Measurements from ENCODE around the gene FBXO40.

FBXO40 gene

DNA sequence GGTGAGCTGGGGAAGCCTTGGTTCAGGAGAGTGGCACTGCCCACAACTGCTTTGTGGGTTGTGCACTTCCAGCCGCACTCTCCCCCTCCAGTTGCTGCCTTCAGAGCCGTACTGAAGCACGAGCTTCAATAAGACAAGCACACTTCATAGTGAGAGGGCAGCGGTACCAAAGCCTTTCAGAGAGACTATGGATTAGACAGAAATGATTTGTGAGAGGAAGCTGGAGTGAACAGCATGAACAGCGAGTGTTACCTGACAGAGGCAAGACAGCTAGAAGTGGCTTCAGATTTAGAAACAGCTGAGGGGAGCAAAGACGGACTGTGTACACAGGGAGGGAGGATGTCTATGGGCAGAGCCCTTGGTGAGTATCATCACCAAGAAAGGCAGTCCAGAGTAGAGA, 36.4 kb downstream of the FBXO40 start:
- no peaks in the 10 kb centered on the region for H3K79me2 ChIP-seq (ENCODE audit: insufficient read depth, low read length)
- no peak overlapping the region for H3K4me2 ChIP-seq (ENCODE audit: low read depth, low read length, poor library complexity, severe bottlenecking)
- H3K4me1 ChIP-seq (ENCODE audit: insufficient read depth, low read length, poor library complexity, severe bottlenecking): no peaks in the 10 kb centered on the region
- TF ChIP-seq, protein P1, sequence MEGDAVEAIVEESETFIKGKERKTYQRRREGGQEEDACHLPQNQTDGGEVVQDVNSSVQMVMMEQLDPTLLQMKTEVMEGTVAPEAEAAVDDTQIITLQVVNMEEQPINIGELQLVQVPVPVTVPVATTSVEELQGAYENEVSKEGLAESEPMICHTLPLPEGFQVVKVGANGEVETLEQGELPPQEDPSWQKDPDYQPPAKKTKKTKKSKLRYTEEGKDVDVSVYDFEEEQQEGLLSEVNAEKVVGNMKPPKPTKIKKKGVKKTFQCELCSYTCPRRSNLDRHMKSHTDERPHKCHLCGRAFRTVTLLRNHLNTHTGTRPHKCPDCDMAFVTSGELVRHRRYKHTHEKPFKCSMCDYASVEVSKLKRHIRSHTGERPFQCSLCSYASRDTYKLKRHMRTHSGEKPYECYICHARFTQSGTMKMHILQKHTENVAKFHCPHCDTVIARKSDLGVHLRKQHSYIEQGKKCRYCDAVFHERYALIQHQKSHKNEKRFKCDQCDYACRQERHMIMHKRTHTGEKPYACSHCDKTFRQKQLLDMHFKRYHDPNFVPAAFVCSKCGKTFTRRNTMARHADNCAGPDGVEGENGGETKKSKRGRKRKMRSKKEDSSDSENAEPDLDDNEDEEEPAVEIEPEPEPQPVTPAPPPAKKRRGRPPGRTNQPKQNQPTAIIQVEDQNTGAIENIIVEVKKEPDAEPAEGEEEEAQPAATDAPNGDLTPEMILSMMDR (conservative IDR thresholded peaks at IDR 0.05; ENCODE audit: low read length): no peak
- no peak for TF ChIP-seq EZH2phosphoT487 (IDR thresholded peaks at IDR 0.05; ENCODE audit: borderline replicate concordance)
- peaks cover 45% of the 10 kb centered on the region; the same call in 1 of the 2 replicates for H3K36me3 ChIP-seq (ENCODE audit: insufficient read depth, low read length)
- H3K27me3 ChIP-seq (ENCODE audit: insufficient read depth, low read length, poor library complexity, severe bottlenecking): no peaks in the 10 kb centered on the region
- no peaks in the 10 kb centered on the region for H3K9me3 ChIP-seq (ENCODE audit: insufficient read depth, low read depth, low read length)
- no peaks in the 10 kb centered on the region for H3K9me2 ChIP-seq (replicated peaks; ENCODE audit: low read depth, low read length)
- no peak overlapping the region for H3K4me3 ChIP-seq (ENCODE audit: low read length, poor library complexity, severe bottlenecking)
- H3K9ac ChIP-seq (ENCODE audit: low read depth, low read length, poor library complexity, severe bottlenecking): no peak overlapping the region
- H3F3A ChIP-seq (ENCODE audit: low read depth): no peaks in the 10 kb centered on the region
- no peak overlapping the region for H2AFZ ChIP-seq (ENCODE audit: low read length)
- H4K20me1 ChIP-seq (ENCODE audit: insufficient read depth, low read length, poor library complexity, severe bottlenecking): no peaks in the 10 kb centered on the region

DNA sequence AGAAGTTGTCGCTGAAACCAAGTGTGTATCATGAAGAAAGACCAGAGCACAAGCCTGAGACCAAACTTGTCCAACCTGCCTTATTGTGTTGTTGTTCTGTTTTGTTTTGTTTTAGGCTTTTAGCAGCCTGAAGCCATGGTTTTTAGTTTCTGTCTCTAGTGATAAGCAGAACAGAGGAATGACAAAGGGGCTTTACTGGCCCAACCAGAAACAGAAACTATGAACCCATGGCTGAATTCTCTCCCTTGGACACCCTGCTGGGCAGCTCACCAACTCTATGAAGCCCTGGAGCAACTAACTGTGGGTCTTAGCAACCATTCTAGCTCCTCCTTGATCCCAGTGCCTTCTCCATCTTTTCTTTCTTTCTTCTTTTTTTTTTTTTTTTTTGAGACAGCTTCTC, 37.2 kb downstream of the FBXO40 start:
- no peaks in the 10 kb centered on the region for H4K20me1 ChIP-seq (ENCODE audit: insufficient read depth, low read length, poor library complexity, severe bottlenecking)
- no peaks in the 10 kb centered on the region for H3K9me2 ChIP-seq (replicated peaks; ENCODE audit: low read depth, low read length)
- H3K36me3 ChIP-seq (ENCODE audit: insufficient read depth, low read length): peaks cover 52% of the 10 kb centered on the region; the same call in 1 of the 2 replicates
- H2AFZ ChIP-seq (ENCODE audit: low read length): no peak overlapping the region
- TF ChIP-seq EZH2phosphoT487 (IDR thresholded peaks at IDR 0.05; ENCODE audit: borderline replicate concordance): no peak
- TF ChIP-seq, protein P1 (conservative IDR thresholded peaks at IDR 0.05; ENCODE audit: low read length): no peak
- H3K27me3 ChIP-seq (ENCODE audit: insufficient read depth, low read length, poor library complexity, severe bottlenecking): no peaks in the 10 kb centered on the region
- H3K9ac ChIP-seq (ENCODE audit: low read depth, low read length, poor library complexity, severe bottlenecking): no peak overlapping the region
- no peaks in the 10 kb centered on the region for H3F3A ChIP-seq (ENCODE audit: low read depth)
- H3K79me2 ChIP-seq (ENCODE audit: insufficient read depth, low read length): no peaks in the 10 kb centered on the region
- no peaks in the 10 kb centered on the region for H3K9me3 ChIP-seq (ENCODE audit: insufficient read depth, low read depth, low read length)
- no peaks in the 10 kb centered on the region for H3K4me1 ChIP-seq (ENCODE audit: insufficient read depth, low read length, poor library complexity, severe bottlenecking)
- no peak overlapping the region for H3K4me2 ChIP-seq (ENCODE audit: low read depth, low read length, poor library complexity, severe bottlenecking)
- no peak overlapping the region for H3K4me3 ChIP-seq (ENCODE audit: low read length, poor library complexity, severe bottlenecking)

DNA sequence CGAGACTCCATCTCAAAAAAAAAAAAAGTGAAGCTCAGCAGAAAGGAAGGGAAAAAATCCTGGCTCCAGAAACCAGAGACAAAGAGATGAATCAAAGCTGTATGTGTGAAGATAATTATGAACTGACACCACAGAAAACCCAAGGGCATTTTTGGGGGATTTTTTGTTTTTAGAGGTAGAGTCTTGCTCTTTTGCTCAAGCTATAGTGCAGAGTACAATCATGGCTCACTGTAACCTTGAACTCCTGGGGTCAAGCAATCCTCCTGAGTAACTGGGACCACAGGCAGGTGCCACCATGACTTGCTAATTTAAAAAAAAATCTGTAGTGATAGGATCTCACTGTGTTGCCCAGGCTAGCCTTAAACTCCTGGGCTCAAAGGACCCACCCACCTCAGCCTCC, 44.7 kb downstream of the FBXO40 start:
- Histone ChIP-seq H4K20me1 (ENCODE audit: insufficient read depth, low read length, poor library complexity, severe bottlenecking) (peaks cover 4% of the 10 kb centered on the region), H3K79me2 (ENCODE audit: insufficient read depth, low read length) (no peaks in the 10 kb centered on the region), H3K4me2 (ENCODE audit: low read depth, low read length, poor library complexity, severe bottlenecking) (no peak overlapping the region), H2AFZ (ENCODE audit: low read length) (no peak overlapping the region), H3K27me3 (ENCODE audit: insufficient read depth, low read length, poor library complexity, severe bottlenecking) (no peaks in the 10 kb centered on the region), H3K9me2 (replicated peaks; ENCODE audit: low read depth, low read length) (no peaks in the 10 kb centered on the region), H3K9ac (ENCODE audit: low read depth, low read length, poor library complexity, severe bottlenecking) (no peak overlapping the region), H3F3A (ENCODE audit: low read depth) (no peaks in the 10 kb centered on the region), H3K4me3 (ENCODE audit: low read length, poor library complexity, severe bottlenecking) (no peak overlapping the region), H3K4me1 (ENCODE audit: insufficient read depth, low read length, poor library complexity, severe bottlenecking) (no peaks in the 10 kb centered on the region), H3K36me3 (ENCODE audit: insufficient read depth, low read length) (peaks cover 89% of the 10 kb centered on the region), H3K9me3 (ENCODE audit: insufficient read depth, low read depth, low read length) (no peaks in the 10 kb centered on the region)
- TF ChIP-seq, protein P1 (conservative IDR thresholded peaks at IDR 0.05; ENCODE audit: low read length): no peak
- no peak for TF ChIP-seq EZH2phosphoT487 (IDR thresholded peaks at IDR 0.05; ENCODE audit: borderline replicate concordance)
